ENCODE data around the gene CMTM4.

GRCh38 chr16:66691234-66691633 is 5.3 kb downstream of the CMTM4 start:
- no peak for TF ChIP-seq CTCF (IDR thresholded peaks at IDR 0.05)
- no peak for TF ChIP-seq POLR2A (IDR thresholded peaks at IDR 0.05)
